BE2C (cell line): ENCODE data around the gene CAMKMT.
"Not testable (repeated sequence)": the region's sequence is repeated elsewhere in the genome, so short reads cannot be mapped to it uniquely, and the experiment has no call there.

Experiments used
- DNase-seq: peaks from one replicate; pipeline ENCODE4 v3.0.0-alpha.2; 2020
- H3K27me3 ChIP-seq: fragments of 250-450 bp; sonication (Bioruptor Pico); 2 replicates; pipeline ENCODE4 v1.5.1; 2020; ENCODE audit warnings: mild to moderate bottlenecking
- H3K36me3 ChIP-seq: fragments of 250-450 bp; sonication (Bioruptor Pico); 2 replicates; pipeline ENCODE4 v1.5.1; 2020; ENCODE audit warnings: mild to moderate bottlenecking
- H3K4me1 ChIP-seq: fragments of 250-450 bp; sonication (Bioruptor Pico); 2 replicates; pipeline ENCODE4 v1.5.1; 2020
- H3K4me3 ChIP-seq: 2 replicates; pipeline ENCODE4 v1.5.1; 2011; ENCODE audit warnings: low read depth, low read length
- H3K9me3 ChIP-seq: fragments of 250-450 bp; sonication (Bioruptor Pico); 2 replicates; pipeline ENCODE4 v1.5.1; 2020
- CTCF ChIP-seq: IDR thresholded peaks from 2 replicates; pipeline ENCODE4 v1.5.1; 2012; ENCODE audit warnings: mild to moderate bottlenecking, low read depth, low read length

Gene CAMKMT

GRCh38 chr2:44364604-44365003 lies 2.9 kb downstream of the CAMKMT start:
- Histone ChIP-seq H3K4me1 (no peaks in the 10 kb centered on the region), H3K27me3 (no peaks in the 10 kb centered on the region), H3K36me3 (no peaks in the 10 kb centered on the region), H3K9me3 (no peaks in the 10 kb centered on the region), H3K4me3 (no peak overlapping the region)
- TF ChIP-seq CTCF, result no peak
- no peak for DNase-seq

GRCh38 chr2:44367591-44367990 lies 5.8 kb downstream of the CAMKMT start:
- no peak for DNase-seq
- H3K4me3 ChIP-seq, result no peak overlapping the region
- no peaks in the 10 kb centered on the region for H3K36me3 ChIP-seq
- H3K9me3 ChIP-seq, result no peaks in the 10 kb centered on the region
- H3K4me1 ChIP-seq, result no peaks in the 10 kb centered on the region
- TF ChIP-seq CTCF, result no peak
- H3K27me3 ChIP-seq, result no peaks in the 10 kb centered on the region

GRCh38 chr2:44369392-44369791 lies 7.6 kb downstream of the CAMKMT start:
- no peaks in the 10 kb centered on the region for H3K27me3 ChIP-seq
- H3K36me3 ChIP-seq, result no peaks in the 10 kb centered on the region
- H3K9me3 ChIP-seq, result no peaks in the 10 kb centered on the region
- no peaks in the 10 kb centered on the region for H3K4me1 ChIP-seq
- DNase-seq, result no peak
- TF ChIP-seq CTCF, result no peak
- no peak overlapping the region for H3K4me3 ChIP-seq

- no peaks in the 10 kb centered on the region for H3K36me3 ChIP-seq
- H3K27me3 ChIP-seq, result no peaks in the 10 kb centered on the region
- DNase-seq, result no peak
- no peak for TF ChIP-seq CTCF
- no peaks in the 10 kb centered on the region for H3K9me3 ChIP-seq
- no peak overlapping the region for H3K4me3 ChIP-seq
- H3K4me1 ChIP-seq, result no peaks in the 10 kb centered on the region
These were observed 9.7 kb downstream of the CAMKMT start for GRCh38 chr2:44371445-44371844.

- no peaks in the 10 kb centered on the region for H3K4me1 ChIP-seq
- no peaks in the 10 kb centered on the region for H3K27me3 ChIP-seq
- no peak overlapping the region for H3K4me3 ChIP-seq
- no peaks in the 10 kb centered on the region for H3K9me3 ChIP-seq
- H3K36me3 ChIP-seq, result no peaks in the 10 kb centered on the region
- DNase-seq, result no peak
- TF ChIP-seq CTCF, result no peak
These were observed 10.5 kb downstream of the CAMKMT start for GRCh38 chr2:44372246-44372645.

GRCh38 chr2:44377486-44377885 lies 15.7 kb downstream of the CAMKMT start:
- H3K4me1 ChIP-seq, result no peaks in the 10 kb centered on the region

GRCh38 chr2:44385226-44385625 lies 23.5 kb downstream of the CAMKMT start:
- H3K4me3 ChIP-seq, H3K9me3 ChIP-seq, DNase-seq, H3K4me1 ChIP-seq, H3K27me3 ChIP-seq, H3K36me3 ChIP-seq: not testable (repeated sequence)

More at GRCh38 chr2:44377486-44377885, 15.7 kb downstream of the CAMKMT start:
- Histone ChIP-seq H3K9me3 (no peaks in the 10 kb centered on the region), H3K4me3 (no peak overlapping the region), H3K27me3 (no peaks in the 10 kb centered on the region), H3K36me3 (no peaks in the 10 kb centered on the region)
- TF ChIP-seq CTCF, result no peak
- no peak for DNase-seq
